SJSA1 (cell line): ENCODE measurements around the gene HNRNPAB. TPM values are rescaled to one million over a fixed set of nuclear protein-coding genes. Genes with fewer than 3 reads are reported as not detected.

Source experiments
- DNase-seq, 2 experiments: peaks; one replicate each; pipeline ENCODE4 v3.0.0-alpha.2; 2015 to 2020; ENCODE audit warnings: low spot score in 2 of 2, low read depth in 1 of 2
- H3K27ac ChIP-seq: fragments of 250-450 bp; sonication (Bioruptor Pico); 2 replicates; pipeline ENCODE4 v1.5.1; 2020; ENCODE audit warnings: mild to moderate bottlenecking, moderate library complexity
- H3K27me3 ChIP-seq: fragments of 250-450 bp; sonication (Bioruptor Pico); replicated peaks from 2 replicates; pipeline ENCODE4 v1.5.1; 2020; ENCODE audit warnings: mild to moderate bottlenecking, moderate library complexity
- H3K36me3 ChIP-seq: fragments of 250-450 bp; sonication (Bioruptor Pico); 2 replicates; pipeline ENCODE4 v1.5.1; 2020; ENCODE audit warnings: mild to moderate bottlenecking
- H3K4me1 ChIP-seq: fragments of 250-450 bp; sonication (Bioruptor Pico); replicated peaks from 2 replicates; pipeline ENCODE4 v1.6.1; 2021; ENCODE audit warnings: mild to moderate bottlenecking
- H3K4me3 ChIP-seq: fragments of 250-450 bp; sonication (Bioruptor Pico); 2 replicates; pipeline ENCODE4 v1.5.1; 2020; ENCODE audit warnings: mild to moderate bottlenecking
- H3K9me3 ChIP-seq: fragments of 250-450 bp; sonication (Bioruptor Pico); replicated peaks from 2 replicates; pipeline ENCODE4 v1.5.1; 2020; ENCODE audit warnings: mild to moderate bottlenecking
- total RNA-seq: library from RNA; depleted of rRNA; stranded (reverse); fragments of >200 nt; shearing (Covaris generic); gene quantifications from 2 replicates; pipeline ENCODE4 v1.2.3, GENCODE V29; 2014; rRNA removed

HNRNPAB gene
- total RNA-seq: 181 and 222 TPM in 2 replicates

GRCh38 chr5:178204182-178204934 lies at the start of gene HNRNPAB:
HNRNPAB (plus strand) TSS chr5:178204533; CDS start chr5:178204838, 305 bp downstream.
- Histone ChIP-seq H3K4me1 (peaks cover 21% of the 10 kb centered on the region), H3K27me3 (no peaks in the 10 kb centered on the region), H3K36me3 (peaks cover 50% of the 10 kb centered on the region), H3K27ac (peak within 1 kb of the TSS; percentile 89), H3K9me3 (peaks cover 4% of the 10 kb centered on the region), H3K4me3 (peak within 1 kb of the TSS; percentile 99)
- peak; percentile 98 for DNase-seq

DNA sequence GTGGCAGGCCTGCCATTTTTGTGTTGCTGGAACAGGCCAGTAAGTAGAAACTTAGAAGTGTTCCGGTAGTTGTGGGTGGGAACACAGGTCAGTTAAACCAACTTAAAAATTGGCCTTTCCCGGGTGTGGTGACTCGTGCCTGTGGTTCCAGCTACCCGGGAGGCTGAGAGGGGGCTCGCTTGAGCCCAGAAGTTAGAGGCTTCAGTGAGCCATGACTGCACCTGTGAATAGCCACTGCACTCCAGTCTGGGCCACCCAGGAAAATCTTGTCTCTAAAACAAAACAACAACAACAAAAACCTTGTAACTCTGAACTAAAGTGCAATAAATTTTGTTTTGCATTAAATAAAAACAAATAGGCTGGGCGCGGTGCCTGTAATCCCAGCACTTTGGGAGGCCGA lies 49.3 kb upstream of the HNRNPAB start:
- Histone ChIP-seq H3K27ac (no peak overlapping the region), H3K36me3 (peaks cover 26% of the 10 kb centered on the region), H3K27me3 (0 out of 2 replicates have a peak, but pooled peaks cover 4% of the 10 kb centered on the region), H3K9me3 (no peaks in the 10 kb centered on the region), H3K4me1 (peaks cover 8% of the 10 kb centered on the region), H3K4me3 (no peak overlapping the region)
- DNase-seq: no peak

DNA sequence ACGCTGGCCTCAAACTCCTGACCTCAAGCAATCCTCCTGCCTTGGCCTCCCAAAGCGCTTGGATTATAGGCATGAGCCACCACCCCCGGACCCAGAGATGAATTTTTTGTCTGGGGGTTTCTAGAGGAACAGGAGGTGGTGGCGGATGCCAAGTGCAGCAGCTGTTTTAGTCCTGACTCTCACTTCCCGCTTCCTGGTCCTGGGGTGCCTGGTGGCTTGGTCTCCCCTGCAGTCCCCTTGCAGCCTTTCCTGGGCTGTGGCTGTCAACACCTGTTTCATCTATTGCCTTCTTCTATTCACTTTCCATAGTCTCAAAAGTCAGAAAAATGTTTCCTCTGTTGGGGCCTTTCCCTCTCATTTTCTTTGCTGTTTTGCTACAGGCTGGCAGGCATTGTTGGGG lies 44.2 kb upstream of the HNRNPAB start:
- Histone ChIP-seq H3K4me3 (no peak overlapping the region), H3K27me3 (peaks cover 33% of the 10 kb centered on the region), H3K9me3 (no peaks in the 10 kb centered on the region), H3K27ac (no peak overlapping the region), H3K4me1 (no peaks in the 10 kb centered on the region; the same call in 1 of the 2 replicates), H3K36me3 (no peaks in the 10 kb centered on the region)
- DNase-seq: no peak

DNA sequence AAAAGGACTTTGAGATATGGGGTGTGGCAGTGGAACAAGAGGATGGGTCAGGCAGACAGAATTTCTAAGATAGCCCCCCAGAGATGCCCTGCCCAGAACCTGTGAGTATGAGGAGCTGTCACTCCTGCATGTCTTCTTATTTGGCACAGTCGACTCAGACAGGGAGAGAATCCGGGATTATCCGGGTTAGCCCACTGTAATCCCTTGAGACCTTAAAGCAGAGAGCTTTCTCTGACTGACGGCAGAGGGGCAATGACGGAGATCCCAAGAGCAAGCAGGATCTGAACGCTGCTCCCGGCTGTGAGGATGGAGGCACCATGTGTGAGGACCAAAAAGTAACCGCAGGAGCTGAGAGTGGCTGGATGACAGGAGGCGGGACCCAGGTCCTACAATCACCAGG lies 41.9 kb upstream of the HNRNPAB start:
- Histone ChIP-seq H3K9me3 (no peaks in the 10 kb centered on the region), H3K4me3 (no peak overlapping the region), H3K36me3 (no peaks in the 10 kb centered on the region), H3K27me3 (peaks cover 56% of the 10 kb centered on the region), H3K4me1 (no peaks in the 10 kb centered on the region; the same call in 1 of the 2 replicates), H3K27ac (no peak overlapping the region)
- no peak for DNase-seq

DNA sequence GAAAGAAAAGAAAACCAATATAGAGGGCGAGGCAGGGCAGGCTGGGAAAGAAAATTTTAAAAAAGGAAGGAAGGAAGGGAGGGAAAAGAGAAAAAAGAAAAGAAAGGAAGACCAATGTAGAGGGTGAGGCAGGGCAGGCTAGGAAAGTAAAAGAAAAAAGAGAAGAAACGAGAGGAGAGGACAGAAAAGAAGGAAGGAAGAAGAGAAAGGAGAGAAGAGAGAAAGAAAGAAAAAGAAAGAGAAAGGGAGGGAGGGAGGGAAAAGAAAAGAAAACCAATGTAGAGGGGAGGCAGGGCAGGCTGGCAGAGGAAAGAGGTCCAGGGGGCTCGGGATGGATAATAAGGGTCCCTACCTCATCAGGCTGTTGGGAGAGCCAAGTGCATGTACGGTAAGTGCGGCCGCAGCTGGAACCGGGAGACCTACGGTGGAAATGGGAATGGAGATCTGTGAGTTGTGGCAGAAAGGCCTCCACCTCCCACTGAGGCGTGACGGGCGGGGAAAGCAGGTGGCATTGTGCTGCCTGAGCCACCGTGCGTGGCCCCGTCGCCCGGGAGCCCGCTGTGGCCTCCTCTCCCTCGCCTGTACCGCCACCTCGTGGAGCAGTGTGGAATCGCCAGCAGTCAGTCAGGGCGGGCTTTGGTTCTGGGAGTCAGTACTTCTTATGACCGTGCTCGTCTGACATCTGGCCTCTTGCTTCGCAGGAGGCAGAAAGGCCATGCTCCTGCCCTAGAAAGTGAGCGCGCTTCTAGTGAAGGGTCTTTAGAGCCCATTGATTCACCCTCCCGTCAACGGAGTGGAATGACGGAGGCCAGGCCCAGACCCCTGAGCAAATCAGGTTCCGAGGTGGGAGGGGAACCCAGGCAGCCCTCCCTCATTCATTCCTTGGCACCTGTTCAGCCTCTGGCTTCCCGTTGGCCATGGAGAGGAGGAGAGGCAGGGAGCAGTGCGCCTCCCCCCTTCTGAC lies 40.3 kb upstream of the HNRNPAB start:
- Histone ChIP-seq H3K4me3 (no peak overlapping the region), H3K27me3 (peaks cover 72% of the 10 kb centered on the region), H3K36me3 (no peaks in the 10 kb centered on the region)

DNA sequence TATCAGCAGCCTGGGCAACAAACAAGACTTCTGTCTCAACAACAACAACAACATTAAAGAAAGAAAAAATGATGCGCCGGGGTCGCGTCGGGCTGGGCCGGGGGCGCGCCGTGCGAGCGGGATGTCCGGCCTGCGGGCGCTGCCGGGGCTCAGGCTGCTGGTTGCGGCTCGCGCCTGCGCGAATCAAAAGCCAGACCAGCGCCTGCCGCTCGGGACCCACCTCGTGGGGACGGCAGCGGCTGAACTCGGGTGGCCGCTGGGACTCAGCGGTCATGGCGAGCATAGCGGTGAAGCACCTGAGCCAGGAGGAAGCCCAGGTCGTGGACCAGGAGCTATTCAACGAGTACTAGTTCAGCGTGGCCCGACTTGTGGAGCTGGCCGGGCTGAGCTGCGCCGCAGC lies 38.8 kb upstream of the HNRNPAB start:
- Histone ChIP-seq H3K4me3 (no peak overlapping the region), H3K4me1 (no peaks in the 10 kb centered on the region; the same call in 1 of the 2 replicates), H3K36me3 (no peaks in the 10 kb centered on the region), H3K9me3 (0 out of 2 replicates have a peak, but pooled peaks cover 2% of the 10 kb centered on the region), H3K27me3 (peaks cover 83% of the 10 kb centered on the region), H3K27ac (no peak overlapping the region)
- DNase-seq: no peak

More for the DNA sequence above, 40.3 kb upstream of the HNRNPAB start:
- H3K9me3 ChIP-seq: no peaks in the 10 kb centered on the region
- peak; percentile 80 to 82 for DNase-seq
- H3K4me1 ChIP-seq: no peaks in the 10 kb centered on the region; the same call in 1 of the 2 replicates
- no peak overlapping the region for H3K27ac ChIP-seq

- Histone ChIP-seq H3K4me1 (no peaks in the 10 kb centered on the region), H3K4me3 (no peak overlapping the region), H3K27me3 (peaks cover 58% of the 10 kb centered on the region), H3K36me3 (no peaks in the 10 kb centered on the region), H3K9me3 (0 out of 2 replicates have a peak, but pooled peaks cover 2% of the 10 kb centered on the region), H3K27ac (no peak overlapping the region)
- no peak for DNase-seq
Observed at GRCh38 chr5:178170455-178170854, 33.9 kb upstream of the HNRNPAB start.

- no peak for DNase-seq
- Histone ChIP-seq H3K4me3 (no peak overlapping the region), H3K4me1 (no peaks in the 10 kb centered on the region), H3K27ac (no peak overlapping the region), H3K27me3 (peaks cover 18% of the 10 kb centered on the region), H3K9me3 (0 out of 2 replicates have a peak, but pooled peaks cover 4% of the 10 kb centered on the region), H3K36me3 (no peaks in the 10 kb centered on the region)
Observed at GRCh38 chr5:178174456-178174855, 29.9 kb upstream of the HNRNPAB start.

DNA sequence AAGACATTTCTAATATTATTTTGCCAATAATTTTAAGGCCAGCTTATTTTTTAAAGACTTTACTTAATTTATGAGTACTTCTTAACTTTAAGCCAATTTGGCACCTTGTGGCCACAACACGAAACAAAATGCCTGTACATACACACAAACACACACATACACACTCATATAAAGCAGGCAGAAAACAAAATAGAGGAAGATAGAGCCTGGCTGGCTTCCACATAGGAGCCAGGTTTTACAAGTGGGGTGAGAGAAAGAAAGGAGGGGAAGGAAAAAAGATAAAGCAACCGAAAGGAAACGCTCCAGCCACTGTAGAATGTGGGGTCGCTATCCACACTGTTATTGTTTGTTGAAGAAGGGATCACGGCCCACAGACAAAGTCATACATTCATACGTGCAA lies 27.5 kb upstream of the HNRNPAB start:
- H3K4me3 ChIP-seq: no peak overlapping the region
- H3K27ac ChIP-seq: no peak overlapping the region
- H3K36me3 ChIP-seq: no peaks in the 10 kb centered on the region
- no peak for DNase-seq
- no peaks in the 10 kb centered on the region; the same call in 1 of the 2 replicates for H3K27me3 ChIP-seq
- H3K4me1 ChIP-seq: no peaks in the 10 kb centered on the region
- H3K9me3 ChIP-seq: 0 out of 2 replicates have a peak, but pooled peaks cover 3% of the 10 kb centered on the region

- Histone ChIP-seq H3K36me3 (no peaks in the 10 kb centered on the region), H3K4me1 (no peaks in the 10 kb centered on the region), H3K27me3 (no peaks in the 10 kb centered on the region; the same call in 1 of the 2 replicates), H3K27ac (no peak overlapping the region), H3K4me3 (no peak overlapping the region), H3K9me3 (0 out of 2 replicates have a peak, but pooled peaks cover 3% of the 10 kb centered on the region)
- DNase-seq: no peak
Observed at GRCh38 chr5:178177569-178177968, 26.8 kb upstream of the HNRNPAB start.

GRCh38 chr5:178180141-178180863 lies 24.0 kb upstream of the HNRNPAB start:
- Histone ChIP-seq H3K36me3 (no peaks in the 10 kb centered on the region), H3K4me1 (no peaks in the 10 kb centered on the region), H3K9me3 (0 out of 2 replicates have a peak, but pooled peaks cover 3% of the 10 kb centered on the region), H3K27ac (no peak overlapping the region), H3K4me3 (no peak overlapping the region), H3K27me3 (no peaks in the 10 kb centered on the region; the same call in 1 of the 2 replicates)
- no peak for DNase-seq

DNA sequence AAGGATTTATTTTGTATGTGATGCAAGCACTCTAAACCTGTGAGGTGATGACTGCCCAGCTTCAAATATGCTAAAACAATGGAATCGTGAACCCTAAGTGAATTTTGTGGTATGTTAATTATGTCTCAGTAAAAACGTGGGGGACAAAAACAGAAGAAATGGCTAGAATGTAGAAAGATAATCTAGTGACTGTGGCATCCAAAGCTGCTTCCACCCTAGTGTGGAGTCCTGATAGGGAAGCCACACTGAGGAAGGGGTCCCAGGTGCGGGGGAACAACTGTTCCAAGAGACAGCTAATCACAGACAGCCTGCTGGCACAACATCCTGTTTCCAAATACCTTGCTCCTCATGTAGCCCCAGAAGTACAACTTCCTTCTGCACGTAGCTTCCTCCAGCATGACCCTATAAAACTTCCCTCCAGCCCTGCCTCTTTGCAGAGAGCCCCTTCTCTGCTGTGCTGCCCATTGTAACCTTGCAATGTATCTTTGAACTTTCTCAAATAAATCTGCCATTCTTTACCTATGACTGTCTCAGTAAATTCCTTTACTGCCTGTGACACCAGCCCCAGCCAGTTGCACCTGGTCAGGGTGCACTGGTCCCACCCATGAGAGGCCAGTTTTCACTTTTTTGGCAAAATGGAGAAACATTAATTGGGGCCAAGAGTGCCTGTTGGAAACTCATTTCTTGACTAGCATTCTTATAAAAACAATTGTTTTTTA lies 22.0 kb upstream of the HNRNPAB start:
- no peak for DNase-seq
- no peaks in the 10 kb centered on the region for H3K36me3 ChIP-seq
- no peak overlapping the region for H3K27ac ChIP-seq
- no peaks in the 10 kb centered on the region for H3K4me1 ChIP-seq
- H3K4me3 ChIP-seq: no peak overlapping the region
- peaks cover 4% of the 10 kb centered on the region; the same call in 1 of the 2 replicates for H3K27me3 ChIP-seq
- 0 out of 2 replicates have a peak, but pooled peaks cover 3% of the 10 kb centered on the region for H3K9me3 ChIP-seq
